ENCODE measurements around the gene BRSK2.

Gene BRSK2

DNA sequence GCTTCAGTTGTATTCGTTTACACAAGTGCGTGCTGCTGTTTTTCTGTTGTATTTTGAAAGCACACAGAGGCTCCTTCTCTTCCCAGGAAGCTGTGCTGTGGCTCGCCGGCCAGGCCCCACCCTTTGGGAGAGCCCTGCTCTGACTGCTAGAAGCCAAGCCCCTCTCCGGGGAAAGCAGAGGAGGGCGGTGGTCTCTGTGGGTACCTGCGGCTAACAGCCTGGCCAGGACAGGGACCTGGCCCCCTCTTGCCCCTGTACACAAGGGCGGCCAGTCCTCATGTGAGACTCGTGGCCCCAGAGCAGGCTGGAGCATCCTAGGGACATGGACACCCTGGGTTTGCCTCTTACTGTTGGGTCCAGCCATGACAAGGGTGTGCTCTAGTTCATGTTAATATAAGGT, 82.0 kb downstream of the BRSK2 start:
- WGBS, 2 experiments (ENCODE audit: insufficient coverage in 2 of 2), result 90 to 92% methylated on average over 9 of the region's 9 CpGs
- no peaks in the 10 kb centered on the region for H3K9me3 ChIP-seq (ENCODE audit: control insufficient read depth, low read length)
- peaks cover 19% of the 10 kb centered on the region for H3K36me3 ChIP-seq (ENCODE audit: control insufficient read depth, insufficient read depth, low read length)
- no peak overlapping the region for H3K27ac ChIP-seq (ENCODE audit: low read depth, low read length, severe bottlenecking)
- H3K4me1 ChIP-seq (ENCODE audit: control insufficient read depth, insufficient read depth, low read length, poor library complexity, severe bottlenecking), result no peaks in the 10 kb centered on the region
- H3K4me3 ChIP-seq (ENCODE audit: extremely low read depth, insufficient read depth, low read length, poor library complexity, severe bottlenecking), result no peak overlapping the region

DNA sequence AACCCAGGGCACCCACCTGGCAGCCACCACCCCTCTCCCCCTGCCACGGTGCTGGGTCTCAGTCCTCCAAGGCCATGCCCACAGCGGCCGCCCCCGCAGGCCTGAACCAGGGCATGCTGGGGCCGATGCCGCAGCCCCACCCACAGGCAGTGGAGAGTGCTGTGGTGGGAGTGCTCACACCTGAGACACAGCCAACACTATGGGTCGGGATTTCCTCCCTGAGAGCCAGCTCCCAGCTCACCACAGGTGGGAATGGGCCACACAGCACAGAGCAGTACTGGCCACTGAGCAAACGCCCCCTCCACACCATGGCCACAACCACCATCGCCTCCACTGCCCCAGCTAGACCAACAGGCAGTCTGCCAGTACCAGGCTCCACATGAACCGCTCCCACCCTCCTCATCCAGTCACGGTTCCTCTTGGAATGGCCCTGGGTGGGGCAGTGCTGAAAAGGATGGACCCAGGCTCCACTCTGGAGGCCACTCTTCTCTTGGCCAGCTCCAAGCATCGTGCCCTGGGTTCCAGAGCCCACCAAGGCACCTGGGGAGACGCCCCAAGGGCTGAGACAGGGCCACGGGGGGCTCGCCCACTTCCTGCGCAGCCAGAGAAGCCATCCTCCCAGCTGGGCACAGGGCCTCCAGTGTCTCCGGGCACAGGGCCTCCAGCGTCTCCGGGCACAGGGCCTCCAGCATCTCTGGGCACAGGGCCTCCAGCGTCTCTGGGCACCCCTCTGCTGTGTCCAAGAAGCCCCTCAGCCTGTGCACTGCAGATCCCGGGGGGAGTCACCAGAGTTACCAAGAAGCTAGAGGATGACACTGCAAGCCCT, 82.7 kb downstream of the BRSK2 start:
- Histone ChIP-seq H3K9me3 (ENCODE audit: control insufficient read depth, low read length) (no peaks in the 10 kb centered on the region), H3K4me3 (ENCODE audit: extremely low read depth, insufficient read depth, low read length, poor library complexity, severe bottlenecking) (no peak overlapping the region), H3K36me3 (ENCODE audit: control insufficient read depth, insufficient read depth, low read length) (peaks cover 19% of the 10 kb centered on the region), H3K27ac (ENCODE audit: low read depth, low read length, severe bottlenecking) (no peak overlapping the region), H3K4me1 (ENCODE audit: control insufficient read depth, insufficient read depth, low read length, poor library complexity, severe bottlenecking) (no peaks in the 10 kb centered on the region)
- WGBS, 2 experiments (ENCODE audit: insufficient coverage in 2 of 2), result 85 to 87% methylated on average over 11 to 13 of the region's 21 CpGs

DNA sequence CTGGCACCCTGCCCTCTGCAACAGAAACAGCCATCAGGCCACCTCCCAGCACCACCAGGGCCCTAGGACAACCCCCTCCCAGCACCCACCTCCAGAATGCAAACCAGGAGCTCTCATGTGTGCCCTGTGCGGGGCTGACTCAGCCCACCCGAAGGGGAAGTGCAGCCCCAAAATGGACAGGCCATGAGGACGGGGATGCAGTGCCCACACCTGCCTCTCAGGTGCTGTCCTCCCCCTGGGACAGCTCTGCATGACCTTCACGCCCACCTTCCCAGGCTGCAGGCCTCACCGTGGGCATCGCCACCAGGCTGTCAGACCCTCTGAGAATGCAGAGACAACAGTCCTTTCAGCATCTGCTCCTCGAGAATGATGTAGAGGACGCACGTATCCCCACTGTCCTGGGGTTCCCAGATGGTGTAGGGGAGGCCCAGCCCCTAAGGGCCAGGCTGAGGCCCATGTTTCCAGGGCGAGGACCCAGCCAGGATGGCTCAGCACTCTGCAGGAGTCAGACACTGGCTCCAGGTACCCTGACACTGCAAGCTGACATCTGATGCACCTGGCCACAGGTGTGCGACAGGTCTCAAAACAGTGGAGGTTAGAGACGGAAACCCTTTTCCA, 83.4 kb downstream of the BRSK2 start:
- Histone ChIP-seq H3K4me3 (ENCODE audit: extremely low read depth, insufficient read depth, low read length, poor library complexity, severe bottlenecking) (no peak overlapping the region), H3K27ac (ENCODE audit: low read depth, low read length, severe bottlenecking) (no peak overlapping the region), H3K4me1 (ENCODE audit: control insufficient read depth, insufficient read depth, low read length, poor library complexity, severe bottlenecking) (no peaks in the 10 kb centered on the region), H3K36me3 (ENCODE audit: control insufficient read depth, insufficient read depth, low read length) (peaks cover 22% of the 10 kb centered on the region), H3K9me3 (ENCODE audit: control insufficient read depth, low read length) (no peaks in the 10 kb centered on the region)
- 94 to 95% methylated on average over 12 of the region's 12 CpGs for WGBS, 2 experiments (ENCODE audit: insufficient coverage in 2 of 2)

DNA sequence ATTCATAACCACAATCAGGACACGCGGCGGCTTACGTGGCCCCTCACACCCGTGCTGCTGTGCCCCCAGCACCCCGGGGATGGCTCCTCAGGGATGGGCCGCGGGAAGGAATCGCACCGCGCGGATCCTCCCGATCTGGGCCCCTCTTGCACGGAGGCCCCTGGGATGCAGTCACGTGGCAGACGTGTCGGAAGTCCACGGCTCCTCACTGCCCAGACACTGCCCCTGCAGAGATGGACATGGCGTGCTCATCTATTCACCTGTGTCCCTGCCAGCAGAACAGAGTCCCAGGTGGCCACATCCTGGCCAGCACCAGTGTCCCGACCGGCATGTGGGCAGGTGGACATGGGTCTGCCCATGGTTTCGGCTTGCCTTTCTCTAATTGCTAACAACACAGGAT, 84.1 kb downstream of the BRSK2 start:
- H3K36me3 ChIP-seq (ENCODE audit: control insufficient read depth, insufficient read depth, low read length), result peaks cover 28% of the 10 kb centered on the region
- H3K27ac ChIP-seq (ENCODE audit: low read depth, low read length, severe bottlenecking), result no peak overlapping the region
- no peaks in the 10 kb centered on the region for H3K4me1 ChIP-seq (ENCODE audit: control insufficient read depth, insufficient read depth, low read length, poor library complexity, severe bottlenecking)
- whole genome bisulfite sequencing, 2 experiments (ENCODE audit: insufficient coverage in 2 of 2), result 92 to 97% methylated on average over 22 of the region's 22 CpGs
- no peak overlapping the region for H3K4me3 ChIP-seq (ENCODE audit: extremely low read depth, insufficient read depth, low read length, poor library complexity, severe bottlenecking)
- H3K9me3 ChIP-seq (ENCODE audit: control insufficient read depth, low read length), result no peaks in the 10 kb centered on the region

DNA sequence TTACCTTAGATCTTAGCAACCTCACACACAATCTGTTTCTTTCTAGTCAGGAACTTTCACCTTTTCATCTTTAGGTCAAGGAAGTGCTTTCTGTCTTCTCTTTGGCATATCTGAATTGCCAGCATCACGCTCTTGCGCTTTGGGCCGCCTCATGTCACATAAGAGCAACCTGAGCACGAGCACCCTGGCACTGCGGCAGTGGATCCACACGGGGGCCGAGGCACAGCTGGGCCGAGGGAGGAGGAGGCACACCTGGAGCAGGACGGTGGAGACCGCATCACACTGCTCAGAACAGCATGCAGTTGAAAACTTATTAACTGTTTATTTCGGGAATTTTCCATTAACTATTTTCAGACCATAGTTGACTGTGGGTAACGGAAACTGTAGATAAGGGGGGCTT, 86.1 kb downstream of the BRSK2 start:
- no peak overlapping the region for H3K4me3 ChIP-seq (ENCODE audit: extremely low read depth, insufficient read depth, low read length, poor library complexity, severe bottlenecking)
- H3K36me3 ChIP-seq (ENCODE audit: control insufficient read depth, insufficient read depth, low read length), result peaks cover 44% of the 10 kb centered on the region
- H3K9me3 ChIP-seq (ENCODE audit: control insufficient read depth, low read length), result no peaks in the 10 kb centered on the region
- H3K27ac ChIP-seq (ENCODE audit: low read depth, low read length, severe bottlenecking), result no peak overlapping the region
- H3K4me1 ChIP-seq (ENCODE audit: control insufficient read depth, insufficient read depth, low read length, poor library complexity, severe bottlenecking), result no peaks in the 10 kb centered on the region
- 79 to 100% methylated on average over 8 to 9 of the region's 12 CpGs for WGBS, 2 experiments (ENCODE audit: insufficient coverage in 2 of 2)

DNA sequence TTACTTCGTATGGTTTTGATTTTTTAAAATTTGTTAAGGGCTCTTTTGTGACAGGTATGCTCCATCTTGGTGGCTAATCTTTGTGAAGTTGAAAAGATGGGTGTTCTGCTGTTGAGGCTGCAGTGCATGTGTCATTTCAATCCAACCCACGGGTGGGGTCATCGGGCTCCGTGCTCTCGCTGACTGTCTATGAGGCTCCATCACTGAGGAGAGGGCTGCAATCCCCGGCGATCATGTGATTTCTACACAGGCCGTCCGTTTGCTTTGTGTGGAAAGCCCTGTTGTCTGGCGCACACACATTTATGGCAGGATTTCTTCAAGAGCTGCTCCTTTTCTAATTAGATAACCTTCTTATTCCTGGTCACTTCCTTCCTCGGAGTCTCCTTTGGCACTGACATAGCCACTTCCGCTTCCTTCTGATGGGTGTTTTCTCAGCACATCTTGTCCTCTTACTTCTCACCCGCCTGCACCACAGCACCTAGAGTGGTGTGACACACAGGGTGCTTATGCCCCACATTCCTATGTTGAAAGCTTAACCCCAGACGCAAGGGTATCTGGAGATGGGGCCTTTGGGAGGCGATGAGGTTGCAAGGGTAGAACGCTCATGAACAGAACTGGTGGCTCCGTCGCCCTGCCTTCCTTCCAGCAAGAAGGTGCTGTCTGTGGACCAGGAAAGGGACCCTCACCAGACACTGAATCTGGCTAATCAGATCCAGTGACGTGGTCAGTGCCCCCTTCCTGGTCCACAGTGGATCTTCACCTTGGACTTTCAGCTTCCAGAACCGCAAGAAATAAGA, 87.4 kb downstream of the BRSK2 start:
- H3K4me3 ChIP-seq (ENCODE audit: extremely low read depth, insufficient read depth, low read length, poor library complexity, severe bottlenecking), result no peak overlapping the region
- peaks cover 49% of the 10 kb centered on the region for H3K36me3 ChIP-seq (ENCODE audit: control insufficient read depth, insufficient read depth, low read length)
- WGBS, 2 experiments (ENCODE audit: insufficient coverage in 2 of 2), result 89 to 91% methylated on average over 18 of the region's 20 CpGs
- H3K9me3 ChIP-seq (ENCODE audit: control insufficient read depth, low read length), result no peaks in the 10 kb centered on the region
- H3K4me1 ChIP-seq (ENCODE audit: control insufficient read depth, insufficient read depth, low read length, poor library complexity, severe bottlenecking), result no peaks in the 10 kb centered on the region
- no peak overlapping the region for H3K27ac ChIP-seq (ENCODE audit: low read depth, low read length, severe bottlenecking)

DNA sequence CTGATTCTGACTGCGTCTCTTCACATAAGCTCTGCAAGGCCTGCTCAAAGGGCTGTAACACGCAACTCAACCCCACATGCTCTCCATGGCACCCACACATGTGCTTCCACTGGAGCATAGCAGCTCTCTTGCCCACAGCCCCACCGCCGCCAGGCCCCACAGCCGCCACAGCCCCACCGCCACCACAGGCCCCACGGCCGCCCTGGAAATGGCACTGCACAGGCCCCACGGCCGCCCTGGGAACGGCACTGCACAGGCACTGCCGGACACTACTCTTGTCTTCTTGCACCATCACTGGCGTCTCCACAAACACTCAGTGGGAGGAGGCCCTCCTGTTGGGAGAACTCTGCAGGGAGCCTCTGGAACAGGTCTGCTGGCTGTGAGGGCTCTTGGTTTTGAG, 88.3 kb downstream of the BRSK2 start:
- no peaks in the 10 kb centered on the region for H3K4me1 ChIP-seq (ENCODE audit: control insufficient read depth, insufficient read depth, low read length, poor library complexity, severe bottlenecking)
- H3K36me3 ChIP-seq (ENCODE audit: control insufficient read depth, insufficient read depth, low read length), result peaks cover 49% of the 10 kb centered on the region
- H3K9me3 ChIP-seq (ENCODE audit: control insufficient read depth, low read length), result no peaks in the 10 kb centered on the region
- no peak overlapping the region for H3K4me3 ChIP-seq (ENCODE audit: extremely low read depth, insufficient read depth, low read length, poor library complexity, severe bottlenecking)
- WGBS, 2 experiments (ENCODE audit: insufficient coverage in 2 of 2), result 96 to 98% methylated on average over 11 of the region's 13 CpGs
- no peak overlapping the region for H3K27ac ChIP-seq (ENCODE audit: low read depth, low read length, severe bottlenecking)

DNA sequence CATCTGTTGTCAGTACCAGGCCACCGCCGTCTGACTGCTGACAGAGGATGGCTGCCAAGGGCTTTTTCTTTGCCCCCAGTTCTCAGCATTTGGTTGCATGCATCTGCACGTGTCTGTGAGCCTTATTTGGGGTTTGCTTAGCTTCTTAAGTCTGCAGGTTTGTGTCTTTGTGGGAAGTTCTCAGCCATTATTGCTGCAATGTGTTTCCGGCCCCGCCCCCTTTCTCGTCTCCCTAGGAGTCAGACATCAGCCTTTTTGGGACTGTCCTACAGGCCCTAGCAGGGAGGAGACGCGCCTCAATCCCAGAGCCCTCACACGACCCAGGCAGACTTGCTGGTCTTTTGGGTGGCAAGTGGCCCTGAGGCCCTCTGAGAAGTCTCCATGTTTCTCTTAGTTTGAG, 88.8 kb downstream of the BRSK2 start:
- Histone ChIP-seq H3K9me3 (ENCODE audit: control insufficient read depth, low read length) (no peaks in the 10 kb centered on the region), H3K27ac (ENCODE audit: low read depth, low read length, severe bottlenecking) (no peak overlapping the region), H3K36me3 (ENCODE audit: control insufficient read depth, insufficient read depth, low read length) (peaks cover 47% of the 10 kb centered on the region), H3K4me3 (ENCODE audit: extremely low read depth, insufficient read depth, low read length, poor library complexity, severe bottlenecking) (no peak overlapping the region), H3K4me1 (ENCODE audit: control insufficient read depth, insufficient read depth, low read length, poor library complexity, severe bottlenecking) (no peaks in the 10 kb centered on the region)
- WGBS, 2 experiments (ENCODE audit: insufficient coverage in 2 of 2), result 95% methylated on average over 4 to 6 of the region's 9 CpGs

DNA sequence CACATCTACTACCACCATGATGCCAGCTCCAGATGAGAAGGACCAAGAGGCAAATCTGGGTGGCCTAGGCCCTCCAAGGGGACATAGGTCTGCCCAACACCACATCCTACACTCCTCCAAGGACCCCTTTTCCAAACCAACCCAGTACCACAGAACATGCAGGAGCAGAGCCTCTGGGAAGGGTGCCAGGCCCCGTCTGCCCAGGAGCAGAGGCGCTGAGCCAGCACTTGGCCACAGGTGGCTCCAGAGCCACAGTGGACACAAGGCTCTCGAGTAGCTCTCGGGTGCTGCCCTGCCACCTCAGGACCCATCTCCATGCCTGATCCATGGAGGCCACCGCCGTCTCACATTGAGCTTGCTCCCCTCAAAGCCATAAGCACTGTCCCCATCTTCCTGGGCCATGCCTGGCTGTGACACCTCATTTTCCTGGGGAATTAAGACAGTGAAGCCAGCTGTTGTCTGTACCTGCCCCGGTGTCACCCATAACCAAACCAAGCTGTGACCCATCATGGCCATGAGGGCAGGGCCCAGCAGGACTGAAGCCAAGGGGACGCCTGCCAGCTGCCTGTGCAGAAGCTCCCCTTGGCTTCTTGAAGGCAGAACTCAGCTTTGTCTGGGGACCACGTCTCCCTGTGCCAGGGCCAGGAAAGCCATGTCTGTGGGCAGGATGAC, 89.4 kb downstream of the BRSK2 start:
- no peaks in the 10 kb centered on the region for H3K4me1 ChIP-seq (ENCODE audit: control insufficient read depth, insufficient read depth, low read length, poor library complexity, severe bottlenecking)
- H3K4me3 ChIP-seq (ENCODE audit: extremely low read depth, insufficient read depth, low read length, poor library complexity, severe bottlenecking), result no peak overlapping the region
- WGBS, 2 experiments (ENCODE audit: insufficient coverage in 2 of 2), result 96% methylated on average over 9 of the region's 9 CpGs
- H3K27ac ChIP-seq (ENCODE audit: low read depth, low read length, severe bottlenecking), result no peak overlapping the region
- H3K36me3 ChIP-seq (ENCODE audit: control insufficient read depth, insufficient read depth, low read length), result peaks cover 46% of the 10 kb centered on the region
- H3K9me3 ChIP-seq (ENCODE audit: control insufficient read depth, low read length), result no peaks in the 10 kb centered on the region

DNA sequence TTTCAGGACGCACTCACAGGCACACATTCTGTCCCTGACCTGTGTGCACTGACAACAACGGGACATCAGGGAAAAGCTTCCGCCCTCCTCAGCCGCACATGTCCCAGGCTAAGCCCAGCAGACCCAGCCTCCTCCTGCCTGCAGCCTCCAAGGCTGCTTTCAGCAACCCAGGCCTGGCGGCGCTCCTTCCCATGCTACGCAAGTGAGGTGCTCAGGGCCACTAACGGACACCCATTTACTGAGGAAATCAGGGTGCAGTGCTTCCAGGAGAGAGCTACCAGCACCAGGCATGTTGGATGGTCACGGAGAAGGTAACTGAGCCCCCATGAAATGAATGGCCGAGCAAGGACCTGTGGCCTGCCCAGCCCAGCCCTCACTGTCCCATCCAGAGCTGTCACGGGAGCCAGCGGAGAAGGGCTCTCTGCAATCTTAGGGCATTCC, 90.0 kb downstream of the BRSK2 start:
- Histone ChIP-seq H3K4me1 (ENCODE audit: control insufficient read depth, insufficient read depth, low read length, poor library complexity, severe bottlenecking) (no peaks in the 10 kb centered on the region), H3K9me3 (ENCODE audit: control insufficient read depth, low read length) (no peaks in the 10 kb centered on the region), H3K36me3 (ENCODE audit: control insufficient read depth, insufficient read depth, low read length) (peaks cover 41% of the 10 kb centered on the region), H3K27ac (ENCODE audit: low read depth, low read length, severe bottlenecking) (no peak overlapping the region), H3K4me3 (ENCODE audit: extremely low read depth, insufficient read depth, low read length, poor library complexity, severe bottlenecking) (no peak overlapping the region)
- WGBS, 2 experiments (ENCODE audit: insufficient coverage in 2 of 2), result 92 to 94% methylated on average over 11 of the region's 12 CpGs

All from mesodermal cell (in vitro differentiated cells).